Right lobe of liver (tissue), 4 donors: ENCODE results near the gene AKAP12.

Experiments used
- POLR2A ChIP-seq: fragments of 450-650 bp; IDR thresholded peaks from one replicate; pipeline ENCODE4 v1.6.1; 2017; ENCODE audit warnings: antibody characterized with exemption, mild to moderate bottlenecking
- TF ChIP-seq, protein P1 (sequence below), 4 donors: fragments of 200-600 bp in 3 of 4; fragments of 450-650 bp in 1 of 4; IDR thresholded peaks; one replicate each; pipeline versions ENCODE4 v1.5.1 to v1.8.0; 2016 to 2022; ENCODE audit warnings: antibody characterized with exemption in 4 of 4, mild to moderate bottlenecking in 2 of 4
- donor health status: DM: no; HTN: no; CAD: no.
- donor health status: DM: no; HTN: no; CAD: no.
- donor health status: DM: no; HTN: yes; CAD: no.

DNA sequence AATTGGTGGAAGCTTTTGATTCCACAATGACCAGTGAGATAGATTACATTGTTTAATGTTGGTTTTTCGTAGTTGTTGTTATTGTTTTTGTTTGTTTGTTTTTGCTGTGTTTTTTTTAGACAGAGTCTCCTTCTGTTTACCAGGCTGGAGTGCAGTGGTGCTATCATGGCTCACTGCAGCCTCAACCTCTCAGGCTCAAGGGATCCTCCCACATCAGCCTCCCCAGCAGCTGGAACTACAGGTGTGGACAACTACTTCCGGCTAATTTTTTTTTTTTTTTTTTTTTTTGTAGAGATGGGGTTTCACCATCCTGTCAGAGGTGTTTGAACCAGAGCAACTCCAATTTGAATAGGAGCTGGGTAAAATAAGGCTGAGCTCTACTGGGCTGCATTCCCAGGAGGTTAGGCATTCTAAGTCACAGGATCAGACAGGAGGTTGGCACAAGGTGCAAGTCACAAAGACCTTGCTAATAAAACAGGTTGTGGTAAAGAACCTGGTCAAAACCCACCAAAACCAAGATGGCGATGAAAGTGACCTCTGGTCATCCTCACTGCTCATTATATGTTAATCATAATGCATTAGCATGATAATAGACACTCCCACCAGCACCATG is 10.9 kb upstream of the AKAP12 start:
- TF ChIP-seq, protein P1, sequence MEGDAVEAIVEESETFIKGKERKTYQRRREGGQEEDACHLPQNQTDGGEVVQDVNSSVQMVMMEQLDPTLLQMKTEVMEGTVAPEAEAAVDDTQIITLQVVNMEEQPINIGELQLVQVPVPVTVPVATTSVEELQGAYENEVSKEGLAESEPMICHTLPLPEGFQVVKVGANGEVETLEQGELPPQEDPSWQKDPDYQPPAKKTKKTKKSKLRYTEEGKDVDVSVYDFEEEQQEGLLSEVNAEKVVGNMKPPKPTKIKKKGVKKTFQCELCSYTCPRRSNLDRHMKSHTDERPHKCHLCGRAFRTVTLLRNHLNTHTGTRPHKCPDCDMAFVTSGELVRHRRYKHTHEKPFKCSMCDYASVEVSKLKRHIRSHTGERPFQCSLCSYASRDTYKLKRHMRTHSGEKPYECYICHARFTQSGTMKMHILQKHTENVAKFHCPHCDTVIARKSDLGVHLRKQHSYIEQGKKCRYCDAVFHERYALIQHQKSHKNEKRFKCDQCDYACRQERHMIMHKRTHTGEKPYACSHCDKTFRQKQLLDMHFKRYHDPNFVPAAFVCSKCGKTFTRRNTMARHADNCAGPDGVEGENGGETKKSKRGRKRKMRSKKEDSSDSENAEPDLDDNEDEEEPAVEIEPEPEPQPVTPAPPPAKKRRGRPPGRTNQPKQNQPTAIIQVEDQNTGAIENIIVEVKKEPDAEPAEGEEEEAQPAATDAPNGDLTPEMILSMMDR (IDR thresholded peaks at IDR 0.05), result no peak
- no peak for TF ChIP-seq POLR2A
